ENCODE data around the gene FSTL4. TPM values are rescaled to one million over a fixed set of nuclear protein-coding genes. Genes with fewer than 3 reads are reported as not detected.
A peak's percentile ranks its signal among the peaks of the same experiment; 100 is the strongest.
"Not testable (repeated sequence)": the region's sequence is repeated elsewhere in the genome, so short reads cannot be mapped to it uniquely, and the experiment has no call there.

Gene FSTL4
- total RNA-seq, 4 donors from 2014 or later: 5.1 to 8.3 (median 6.0) TPM

DNA sequence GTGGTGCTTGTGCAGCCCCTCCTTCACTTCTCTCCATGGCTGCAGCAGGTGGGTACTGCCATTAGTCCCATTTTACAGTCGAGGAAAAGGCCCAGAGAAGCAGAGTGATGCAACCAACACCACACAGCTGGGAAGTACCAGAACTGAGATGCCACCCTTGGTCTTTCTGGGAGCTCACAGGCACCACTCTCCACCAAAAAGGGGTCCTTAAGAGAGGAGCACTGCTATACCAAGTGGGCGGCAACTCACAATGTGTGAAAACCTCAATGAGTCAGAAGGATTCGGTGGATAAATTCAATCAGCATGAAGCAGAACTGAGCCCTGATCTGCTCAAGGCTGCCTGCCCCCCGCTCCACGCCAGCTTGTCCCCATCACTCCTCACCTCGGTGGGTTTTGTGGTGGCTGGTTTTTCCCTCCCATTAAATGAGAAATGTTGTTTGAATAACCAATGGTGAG is 213.7 kb downstream of the FSTL4 start:
- no peak for TF ChIP-seq POLR2A (IDR thresholded peaks at IDR 0.05)
- TF ChIP-seq, protein P1, sequence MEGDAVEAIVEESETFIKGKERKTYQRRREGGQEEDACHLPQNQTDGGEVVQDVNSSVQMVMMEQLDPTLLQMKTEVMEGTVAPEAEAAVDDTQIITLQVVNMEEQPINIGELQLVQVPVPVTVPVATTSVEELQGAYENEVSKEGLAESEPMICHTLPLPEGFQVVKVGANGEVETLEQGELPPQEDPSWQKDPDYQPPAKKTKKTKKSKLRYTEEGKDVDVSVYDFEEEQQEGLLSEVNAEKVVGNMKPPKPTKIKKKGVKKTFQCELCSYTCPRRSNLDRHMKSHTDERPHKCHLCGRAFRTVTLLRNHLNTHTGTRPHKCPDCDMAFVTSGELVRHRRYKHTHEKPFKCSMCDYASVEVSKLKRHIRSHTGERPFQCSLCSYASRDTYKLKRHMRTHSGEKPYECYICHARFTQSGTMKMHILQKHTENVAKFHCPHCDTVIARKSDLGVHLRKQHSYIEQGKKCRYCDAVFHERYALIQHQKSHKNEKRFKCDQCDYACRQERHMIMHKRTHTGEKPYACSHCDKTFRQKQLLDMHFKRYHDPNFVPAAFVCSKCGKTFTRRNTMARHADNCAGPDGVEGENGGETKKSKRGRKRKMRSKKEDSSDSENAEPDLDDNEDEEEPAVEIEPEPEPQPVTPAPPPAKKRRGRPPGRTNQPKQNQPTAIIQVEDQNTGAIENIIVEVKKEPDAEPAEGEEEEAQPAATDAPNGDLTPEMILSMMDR (IDR thresholded peaks at IDR 0.05): no peak
- intact Hi-C loops (cut with DNase I; ENCODE audit: low total_unique reads): no loop called here
- DNase-seq (ENCODE audit: low spot score in 2 of 2): peak in 1 of 2 donors; percentile 56
- H3K4me3 ChIP-seq (ENCODE audit: low read depth, poor library complexity, severe bottlenecking): no peak overlapping the region
- 82 to 92% methylated on average over 6 of the region's 6 CpGs for WGBS, 2 donors

DNA sequence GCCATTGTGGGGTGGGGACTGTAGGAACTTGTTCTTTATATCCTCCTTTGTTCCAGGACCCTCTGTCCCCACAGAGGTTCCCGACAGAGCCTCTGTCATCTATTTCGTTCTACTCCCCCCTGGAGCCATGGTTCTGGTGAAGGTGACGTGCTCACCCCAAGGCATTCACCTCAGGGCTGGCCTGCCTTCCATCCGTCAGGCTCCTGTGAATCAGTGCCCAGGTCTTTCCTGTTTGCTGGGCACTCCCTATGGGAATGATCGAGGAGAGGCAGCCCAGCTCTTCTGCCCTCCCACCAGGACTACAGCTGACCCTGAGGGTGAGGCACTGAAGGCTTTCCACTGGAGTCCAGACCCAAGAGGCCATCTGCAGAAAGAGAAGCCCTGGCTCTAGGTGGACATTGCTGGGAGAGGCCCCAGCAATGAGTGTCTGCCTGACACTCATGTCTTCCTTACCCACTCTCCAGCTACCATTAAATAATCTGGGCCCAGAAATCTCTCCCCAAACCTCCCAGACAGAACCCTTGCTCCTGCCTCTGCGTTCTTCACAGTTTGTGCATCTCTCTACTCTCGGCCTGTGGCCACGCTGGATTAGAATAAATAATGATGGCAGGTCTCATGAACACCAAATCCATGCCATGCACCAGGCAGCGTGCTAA is 214.2 kb downstream of the FSTL4 start:
- DNase-seq (ENCODE audit: low spot score in 2 of 2): no peak
- TF ChIP-seq, protein P1 (IDR thresholded peaks at IDR 0.05): no peak
- no peak for TF ChIP-seq POLR2A (IDR thresholded peaks at IDR 0.05)
- H3K4me3 ChIP-seq (ENCODE audit: low read depth, poor library complexity, severe bottlenecking): no peak overlapping the region
- intact Hi-C loops (cut with DNase I; ENCODE audit: low total_unique reads): no loop called here
- 88 to 89% methylated on average over 9 of the region's 9 CpGs for WGBS, 2 donors

DNA sequence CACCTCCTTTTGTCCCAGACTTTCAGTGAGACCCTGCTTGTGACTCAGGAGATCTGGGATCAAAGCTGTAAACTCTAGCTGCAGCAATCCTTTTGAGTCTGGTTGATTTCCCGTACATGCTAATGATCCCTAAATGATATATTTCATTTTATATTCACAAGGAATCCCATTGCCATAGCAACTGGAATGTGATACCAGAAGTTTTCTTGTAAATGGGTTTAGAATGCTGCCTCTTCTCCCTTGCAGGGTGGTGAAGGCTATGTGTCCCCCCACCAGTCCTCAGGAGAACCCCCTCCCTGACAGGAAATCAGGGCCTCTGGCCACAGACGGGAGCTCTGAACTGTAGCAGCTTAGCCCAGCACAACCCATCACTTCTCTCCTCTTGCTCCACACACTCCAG is 215.0 kb downstream of the FSTL4 start:
- H3K4me3 ChIP-seq (ENCODE audit: low read depth, poor library complexity, severe bottlenecking): no peak overlapping the region
- no peak for DNase-seq (ENCODE audit: low spot score in 2 of 2)
- WGBS, 2 donors: 67 to 69% methylated on average over 2 of the region's 2 CpGs
- TF ChIP-seq POLR2A (IDR thresholded peaks at IDR 0.05): no peak
- TF ChIP-seq, protein P1 (IDR thresholded peaks at IDR 0.05): no peak
- intact Hi-C loops (cut with DNase I; ENCODE audit: low total_unique reads): no loop called here

DNA sequence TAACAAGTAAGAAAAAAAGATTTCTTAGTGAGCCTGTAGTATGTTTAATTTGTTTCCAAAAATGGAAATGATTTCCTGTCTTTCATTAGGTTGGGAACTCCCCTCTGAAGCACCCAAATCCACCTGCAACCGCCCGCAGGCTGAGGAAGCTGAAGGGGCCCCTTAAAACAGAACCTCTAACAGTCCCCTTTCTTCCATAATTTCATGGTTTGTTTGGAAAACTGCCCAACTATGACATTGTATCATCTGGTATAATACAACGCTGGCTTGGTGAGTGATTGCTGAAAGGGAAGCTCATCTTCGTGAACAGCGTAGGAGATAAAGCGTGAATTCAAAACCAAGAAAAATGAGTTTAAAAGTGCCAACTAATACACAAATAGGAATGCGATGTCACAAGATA is 215.5 kb downstream of the FSTL4 start:
- DNase-seq (ENCODE audit: low spot score in 2 of 2): no peak
- H3K4me3 ChIP-seq (ENCODE audit: low read depth, poor library complexity, severe bottlenecking): no peak overlapping the region
- TF ChIP-seq POLR2A (IDR thresholded peaks at IDR 0.05): no peak
- TF ChIP-seq, protein P1 (IDR thresholded peaks at IDR 0.05): no peak
- WGBS, 2 donors: 32 to 46% methylated on average over 7 of the region's 7 CpGs
- intact Hi-C loops (cut with DNase I; ENCODE audit: low total_unique reads): no loop called here

DNA sequence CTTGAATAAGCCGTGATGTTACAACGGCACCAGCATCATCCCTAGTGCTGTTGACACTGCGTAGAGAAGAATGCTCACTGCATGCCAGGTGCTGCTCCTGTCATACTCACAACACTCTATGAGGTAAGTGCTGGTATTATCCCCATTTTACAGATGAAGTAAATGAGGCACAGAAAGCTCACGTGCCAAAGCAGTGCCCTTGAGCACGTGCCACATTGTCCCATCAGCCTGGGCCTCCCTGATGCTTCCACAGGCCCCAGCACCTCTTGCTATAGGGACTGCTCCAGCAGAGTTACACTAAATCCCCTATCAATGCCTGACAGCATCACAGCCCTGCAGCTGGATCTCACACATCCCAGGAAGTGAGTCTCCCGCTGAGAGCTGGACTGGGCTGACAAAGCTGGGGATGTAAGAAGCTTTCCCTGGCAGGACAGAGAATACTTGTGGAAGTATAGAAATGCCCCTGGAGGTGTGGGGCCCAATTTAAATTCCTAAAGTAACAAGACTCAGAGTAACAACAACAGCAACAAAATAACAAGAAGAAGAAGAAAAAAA is 216.1 kb downstream of the FSTL4 start:
- WGBS, 2 donors: 72 to 86% methylated on average over 6 of the region's 6 CpGs
- intact Hi-C loops (cut with DNase I; ENCODE audit: low total_unique reads): no loop called here
- no peak for DNase-seq (ENCODE audit: low spot score in 2 of 2)
- TF ChIP-seq, protein P1 (IDR thresholded peaks at IDR 0.05): no peak
- no peak for TF ChIP-seq POLR2A (IDR thresholded peaks at IDR 0.05)
- no peak overlapping the region for H3K4me3 ChIP-seq (ENCODE audit: low read depth, poor library complexity, severe bottlenecking)

DNA sequence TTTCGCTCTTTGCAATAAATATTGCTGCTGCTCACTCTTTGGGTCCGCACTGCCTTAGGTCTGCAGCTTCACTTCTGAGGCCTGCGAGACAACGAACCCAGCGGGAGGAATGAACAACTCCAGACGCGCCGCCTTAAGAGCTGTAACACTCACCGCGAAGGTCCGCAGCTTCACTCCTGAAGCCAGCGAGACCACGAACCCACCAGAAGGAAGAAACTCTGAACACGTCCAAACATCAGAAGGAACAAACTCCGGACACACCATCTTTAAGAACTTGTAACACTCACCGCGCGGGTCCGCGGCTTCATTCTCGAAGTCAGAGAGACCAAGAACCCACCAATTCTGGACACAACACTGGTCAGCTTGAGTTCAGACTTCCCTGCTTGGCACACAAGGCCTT is 217.1 kb downstream of the FSTL4 start:
- H3K4me3 ChIP-seq (ENCODE audit: low read depth, poor library complexity, severe bottlenecking); intact Hi-C loops (cut with DNase I; ENCODE audit: low total_unique reads): not testable (repeated sequence)
- DNase-seq (ENCODE audit: low spot score in 2 of 2): peak in 1 of 2 donors; percentile 61
- WGBS, 2 donors: 96 to 99% methylated on average over 21 of the region's 21 CpGs

DNA sequence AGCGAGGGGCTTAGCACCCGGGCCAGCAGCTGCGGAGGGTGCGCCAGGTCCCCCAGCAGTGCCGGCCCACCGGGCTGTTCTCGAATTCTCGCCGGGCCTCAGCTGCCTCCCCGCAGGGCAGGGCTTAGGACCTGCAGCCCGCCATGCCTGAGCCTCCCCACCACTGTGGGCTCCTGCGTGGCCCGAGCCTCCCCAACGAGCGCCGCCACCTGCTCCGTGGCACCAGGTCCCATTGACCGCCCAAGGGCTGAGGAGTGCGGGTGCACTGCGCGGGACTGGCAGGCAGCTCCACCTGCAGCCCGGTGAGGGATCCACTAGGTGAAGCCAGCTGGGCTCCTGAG is 217.9 kb downstream of the FSTL4 start:
- WGBS, 2 donors: 91 to 95% methylated on average over 22 of the region's 22 CpGs
- H3K4me3 ChIP-seq (ENCODE audit: low read depth, poor library complexity, severe bottlenecking); intact Hi-C loops (cut with DNase I; ENCODE audit: low total_unique reads): not testable (repeated sequence)
- DNase-seq (ENCODE audit: low spot score in 2 of 2): peak in 1 of 2 donors; percentile 4

All from lower leg skin (tissue), 4 donors.